Activated CD4-positive, alpha-beta T cell treated with anti-CD3 and anti-CD28 coated beads, Interleukin-2, amount 10 ng/mL, durations not matched to agents 24 days and 14 days (primary cell): ENCODE data around the gene NEMP2. TPM values are rescaled to one million over a fixed set of nuclear protein-coding genes. Genes with fewer than 3 reads are reported as not detected.
A peak's percentile ranks its signal among the peaks of the same experiment; 100 is the strongest.

Experiments
- DNase-seq: peaks from one replicate; pipeline ENCODE4 v3.0.0; 2022
- H3K27ac Mint-ChIP-seq: one replicate; pipeline ENCODE4 v1.8.0; 2022; ENCODE audit warnings: mild to moderate bottlenecking, mixed read lengths
- H3K27me3 Mint-ChIP-seq: one replicate; pipeline ENCODE4 v1.8.0; 2022; ENCODE audit warnings: mixed read lengths
- H3K36me3 Mint-ChIP-seq: one replicate; pipeline ENCODE4 v1.8.0; 2022; ENCODE audit warnings: low read depth, mild to moderate bottlenecking, mixed read lengths
- H3K4me1 Mint-ChIP-seq: one replicate; pipeline ENCODE4 v1.8.0; 2021; ENCODE audit warnings: mixed read lengths
- H3K4me3 Mint-ChIP-seq: one replicate; pipeline ENCODE4 v1.8.0; 2022; ENCODE audit warnings: mild to moderate bottlenecking, moderate library complexity, mixed read lengths
- H3K9me3 Mint-ChIP-seq: one replicate; pipeline ENCODE4 v1.8.0; 2021; ENCODE audit warnings: mixed read lengths
- intact Hi-C: fragments of 100-400 bp; cut with micrococcal nuclease; formaldehyde crosslinking; loops from one replicate; pipeline ENCODE4 v1.15.1; 2023
- total RNA-seq: library from RNA; stranded (reverse); gene quantifications from 2 replicates; pipeline ENCODE4 v1.2.3, GENCODE V29; 2022

The NEMP2 gene
- total RNA-seq, 1 donor from 2014 or later, result 19.0 TPM

- no peak for DNase-seq
- Mint-ChIP-seq H3K36me3 (peaks cover 24% of the 10 kb centered on the region), H3K27me3 (no peaks in the 10 kb centered on the region), H3K27ac (no peak overlapping the region), H3K4me3 (no peak overlapping the region), H3K9me3 (peaks cover under 1% of the 10 kb centered on the region), H3K4me1 (peaks cover 3% of the 10 kb centered on the region)
- intact Hi-C loops, result no loop called here
Observed at GRCh38 chr2:190545093-190545492, 10.6 kb upstream of the NEMP2 start.

DNA sequence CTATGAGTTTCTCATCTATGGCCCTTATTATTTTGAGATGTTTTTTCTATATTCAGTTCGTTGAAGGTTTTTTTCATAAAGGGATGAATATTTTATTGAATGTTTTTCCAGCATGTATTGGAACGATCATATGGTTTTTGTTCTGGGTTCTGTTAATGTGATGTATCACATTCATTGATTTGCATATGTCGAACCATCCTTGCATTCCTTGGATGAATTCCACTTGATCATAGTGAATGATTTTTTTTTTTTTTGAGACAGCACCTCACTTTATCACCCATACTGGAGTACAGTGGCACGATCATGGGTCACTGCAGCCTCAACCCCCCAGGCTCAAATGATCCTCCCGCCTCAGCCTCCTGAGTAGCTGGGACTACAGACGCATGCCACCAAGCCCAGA lies 5.5 kb upstream of the NEMP2 start:
- Mint-ChIP-seq H3K27me3 (no peaks in the 10 kb centered on the region), H3K4me1 (peaks cover 11% of the 10 kb centered on the region), H3K27ac (no peak overlapping the region), H3K4me3 (no peak overlapping the region), H3K36me3 (peaks cover 61% of the 10 kb centered on the region), H3K9me3 (peaks cover 5% of the 10 kb centered on the region)
- intact Hi-C loops, result no loop called here
- DNase-seq, result no peak

- intact Hi-C loops, result loop anchor here (10.0 kb wide), 2 partner anchors 477 to 753 kb away; partner anchors contain the start of genes ORMDL1, PMS1 and STAT1
- peaks cover 16% of the 10 kb centered on the region for H3K4me1 Mint-ChIP-seq
- DNase-seq, result no peak
- H3K27ac Mint-ChIP-seq, result no peak overlapping the region
- H3K9me3 Mint-ChIP-seq, result peaks cover 5% of the 10 kb centered on the region
- no peaks in the 10 kb centered on the region for H3K27me3 Mint-ChIP-seq
- no peak overlapping the region for H3K4me3 Mint-ChIP-seq
- H3K36me3 Mint-ChIP-seq, result peaks cover 61% of the 10 kb centered on the region
Observed at GRCh38 chr2:190538201-190538600, 3.7 kb upstream of the NEMP2 start.

DNA sequence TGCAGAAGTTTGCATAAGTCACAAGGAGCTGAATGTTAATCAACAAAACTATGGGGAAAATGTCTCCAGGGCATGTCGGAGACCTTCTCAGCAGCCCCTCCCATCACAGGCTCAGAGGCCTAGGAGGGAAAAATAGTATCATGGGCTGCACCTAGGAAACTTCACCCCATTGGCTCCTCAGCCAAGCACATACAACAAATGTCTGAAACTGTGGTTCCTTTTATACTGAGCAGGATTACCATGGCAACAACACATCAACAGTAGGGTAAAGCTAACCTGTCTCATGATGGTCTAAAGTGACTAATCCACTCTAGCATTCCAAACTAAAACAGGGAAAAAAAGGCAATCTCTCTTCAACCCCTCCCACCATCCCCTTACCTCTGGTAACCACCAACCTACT lies 3.2 kb upstream of the NEMP2 start:
- no peaks in the 10 kb centered on the region for H3K27me3 Mint-ChIP-seq
- no peak overlapping the region for H3K4me3 Mint-ChIP-seq
- intact Hi-C loops, result loop anchor here (10.0 kb wide), 2 partner anchors 477 to 753 kb away; partner anchors contain the start of genes ORMDL1, PMS1 and STAT1
- H3K36me3 Mint-ChIP-seq, result peaks cover 57% of the 10 kb centered on the region
- H3K27ac Mint-ChIP-seq, result no peak overlapping the region
- DNase-seq, result peak; percentile 59
- H3K4me1 Mint-ChIP-seq, result peaks cover 19% of the 10 kb centered on the region
- peaks cover 5% of the 10 kb centered on the region for H3K9me3 Mint-ChIP-seq

DNA sequence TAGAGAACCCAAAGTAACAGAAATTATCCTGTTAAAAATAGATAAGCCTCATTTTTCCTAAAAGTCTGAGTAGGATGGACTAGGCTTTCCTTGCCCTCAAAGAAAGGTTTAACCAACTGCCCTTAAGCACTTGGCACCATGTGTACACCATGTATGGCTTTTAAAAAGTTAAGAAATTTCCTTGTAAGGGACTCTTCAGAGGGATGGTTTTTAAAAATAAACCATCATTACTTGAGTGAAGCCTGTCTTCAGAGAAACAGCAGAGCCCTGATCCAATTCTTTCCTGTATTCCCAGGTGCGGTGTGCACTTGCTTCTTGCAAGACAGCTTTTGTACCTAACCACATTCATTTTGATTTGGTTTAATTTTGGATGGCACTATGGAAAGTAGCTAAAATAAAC lies 1.1 kb upstream of the NEMP2 start:
- H3K27me3 Mint-ChIP-seq, result no peaks in the 10 kb centered on the region
- peak overlapping the region; percentile 93 for H3K4me3 Mint-ChIP-seq
- H3K27ac Mint-ChIP-seq, result peak overlapping the region; percentile 78
- intact Hi-C loops, result loop anchor here (2.0 to 10.0 kb wide), 3 partner anchors 309 to 751 kb away; partner anchors contain the start of genes ORMDL1, PMS1 and STAT1
- peaks cover 44% of the 10 kb centered on the region for H3K36me3 Mint-ChIP-seq
- DNase-seq, result peak; percentile 59
- H3K4me1 Mint-ChIP-seq, result peaks cover 32% of the 10 kb centered on the region
- H3K9me3 Mint-ChIP-seq, result peaks cover 5% of the 10 kb centered on the region

- intact Hi-C loops, result loop anchor here (2.0 to 10.0 kb wide), 3 partner anchors 310 to 750 kb away; partner anchors contain the start of genes ORMDL1, PMS1 and STAT1
- Mint-ChIP-seq H3K4me3 (peak overlapping the region; percentile 93), H3K9me3 (peaks cover 5% of the 10 kb centered on the region), H3K27me3 (no peaks in the 10 kb centered on the region), H3K4me1 (peaks cover 36% of the 10 kb centered on the region), H3K27ac (peak overlapping the region; percentile 90), H3K36me3 (peaks cover 39% of the 10 kb centered on the region)
- DNase-seq, result no peak
Observed at GRCh38 chr2:190535121-190535439, 558 bp upstream of the NEMP2 start.

GRCh38 chr2:190533968-190534309 lies 583 bp downstream of the NEMP2 start:
- Mint-ChIP-seq H3K4me1 (peaks cover 44% of the 10 kb centered on the region), H3K9me3 (no peaks in the 10 kb centered on the region), H3K4me3 (peak overlapping the region; percentile 93), H3K27me3 (no peaks in the 10 kb centered on the region), H3K27ac (peak overlapping the region; percentile 99), H3K36me3 (peaks cover 34% of the 10 kb centered on the region)
- no peak for DNase-seq
- intact Hi-C loops, result loop anchor here (1.0 to 10.0 kb wide), 8 partner anchors 115 to 749 kb away; partner anchors contain the start of genes MFSD6, NAB1, ORMDL1 and PMS1

DNA sequence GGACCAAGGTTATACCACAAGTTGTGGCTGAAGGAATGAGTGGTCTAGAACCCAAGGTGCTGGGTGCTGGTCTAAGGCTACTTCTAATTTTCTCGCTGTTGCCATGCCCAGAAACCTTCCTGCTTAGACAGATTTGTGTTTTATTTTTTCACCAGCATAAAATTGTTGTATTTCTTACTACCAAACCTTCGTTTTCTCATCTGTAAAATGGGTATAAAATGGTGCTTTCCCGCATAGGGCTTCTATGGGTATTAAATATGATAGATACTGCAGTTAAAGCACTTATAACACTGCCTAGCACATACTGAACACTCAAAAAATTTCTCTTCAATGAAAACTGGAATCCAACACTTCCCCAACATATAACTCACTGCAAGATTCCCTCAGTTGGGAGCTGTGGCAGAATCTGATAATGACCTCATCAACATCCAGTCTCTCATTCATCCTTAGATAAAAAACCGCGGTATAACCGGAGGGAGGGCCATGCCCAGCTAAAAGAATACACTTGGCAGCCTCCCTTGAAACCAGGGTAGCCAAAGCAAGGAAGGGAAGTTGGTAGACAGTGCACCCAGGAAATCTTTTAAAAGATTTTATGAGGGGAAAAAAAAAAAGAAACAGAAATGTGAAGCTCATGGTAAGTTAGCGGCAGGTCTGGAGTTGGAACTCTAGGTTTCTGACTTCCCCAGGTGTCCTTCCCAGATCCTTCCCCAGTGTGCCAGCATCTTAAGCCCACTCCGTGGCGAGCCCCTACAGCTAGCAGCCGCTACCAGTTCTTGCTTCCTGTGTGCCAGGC lies 1.2 kb downstream of the NEMP2 start:
- H3K27me3 Mint-ChIP-seq, result no peaks in the 10 kb centered on the region
- DNase-seq, result peak; percentile 86

DNA sequence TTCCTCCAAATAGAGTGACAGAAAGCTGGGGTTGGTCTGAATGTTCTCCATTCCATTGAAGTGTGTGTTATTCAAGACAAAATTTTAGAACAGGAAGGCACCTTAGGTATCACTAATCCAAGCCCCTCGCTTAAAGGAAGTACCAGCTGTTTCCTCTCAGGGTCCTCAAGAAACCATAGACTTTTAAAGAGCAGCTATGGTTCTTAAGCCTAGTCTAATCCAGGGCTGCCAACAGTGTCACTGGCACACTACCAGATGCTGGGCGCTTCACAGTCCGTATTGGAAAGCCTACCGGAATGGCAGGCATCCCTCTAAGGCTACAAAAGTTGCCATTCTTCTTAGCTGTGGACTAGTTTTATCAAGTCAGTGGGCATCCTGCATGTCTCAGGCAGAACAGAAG lies 1.9 kb downstream of the NEMP2 start:
- Mint-ChIP-seq H3K4me1 (peaks cover 50% of the 10 kb centered on the region), H3K27me3 (no peaks in the 10 kb centered on the region), H3K4me3 (peak overlapping the region; percentile 93), H3K9me3 (no peaks in the 10 kb centered on the region), H3K27ac (no peak overlapping the region), H3K36me3 (peaks cover 22% of the 10 kb centered on the region)
- intact Hi-C loops, result loop anchor here (2.0 to 10.0 kb wide), 3 partner anchors 190 to 748 kb away; partner anchors contain the start of genes ORMDL1, PMS1 and STAT1
- peak; percentile 62 for DNase-seq

More for the DNA sequence above, 1.2 kb downstream of the NEMP2 start:
- H3K4me3 Mint-ChIP-seq, result peak overlapping the region; percentile 93
- H3K9me3 Mint-ChIP-seq, result no peaks in the 10 kb centered on the region
- H3K4me1 Mint-ChIP-seq, result peaks cover 46% of the 10 kb centered on the region
- peaks cover 28% of the 10 kb centered on the region for H3K36me3 Mint-ChIP-seq
- intact Hi-C loops, result loop anchor here (2.0 to 10.0 kb wide), 3 partner anchors 189 to 749 kb away; partner anchors contain the start of genes ORMDL1, PMS1 and STAT1
- H3K27ac Mint-ChIP-seq, result peak overlapping the region; percentile 99

- Mint-ChIP-seq H3K4me1 (peaks cover 51% of the 10 kb centered on the region), H3K9me3 (no peaks in the 10 kb centered on the region), H3K27ac (peak overlapping the region; percentile 12), H3K4me3 (no peak overlapping the region), H3K36me3 (peaks cover 8% of the 10 kb centered on the region), H3K27me3 (no peaks in the 10 kb centered on the region)
- peak; percentile 59 for DNase-seq
- intact Hi-C loops, result loop anchor here (1.0 to 10.0 kb wide), 3 partner anchors 9 to 746 kb away; partner anchors contain the start of genes ORMDL1, PMS1 and STAT1
Observed at GRCh38 chr2:190530248-190530900, 4.1 kb downstream of the NEMP2 start.

DNA sequence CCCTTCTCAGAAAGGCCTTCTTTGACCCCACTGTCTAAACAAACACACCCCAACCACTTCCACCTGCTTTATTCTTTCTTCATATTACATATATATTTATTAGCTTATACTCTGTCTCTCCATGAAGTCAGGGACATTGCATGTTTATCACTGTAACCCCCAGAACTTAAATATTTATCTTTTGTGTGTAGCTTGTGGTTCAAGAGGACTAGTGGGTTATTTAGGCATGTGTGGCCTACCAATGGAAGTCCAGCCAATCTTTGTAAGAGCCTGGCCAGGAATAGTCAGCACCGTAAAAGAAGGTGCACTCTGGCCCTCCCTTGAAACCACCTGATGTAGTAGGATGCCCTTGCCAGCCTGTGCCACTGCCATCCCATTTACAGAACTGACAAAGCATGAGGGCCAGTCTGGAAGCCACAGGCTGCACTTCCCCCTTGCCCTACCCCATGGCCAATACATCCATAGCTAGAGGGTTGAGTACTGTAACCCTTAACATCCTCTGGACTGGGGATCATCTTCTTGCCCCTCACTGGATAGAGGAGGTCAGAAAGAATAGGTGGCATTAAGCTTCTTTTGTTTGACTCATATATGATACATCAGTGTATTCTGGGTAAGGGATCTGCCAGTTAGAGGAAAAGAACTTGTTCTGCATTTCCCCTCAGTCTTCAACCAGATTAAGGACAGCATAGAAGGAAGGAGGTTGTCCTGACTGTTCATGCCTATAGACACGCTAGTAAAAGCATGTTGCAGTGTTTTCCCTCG lies 4.9 kb downstream of the NEMP2 start:
- DNase-seq, result no peak
- H3K27ac Mint-ChIP-seq, result peak overlapping the region; percentile 5
- no peaks in the 10 kb centered on the region for H3K27me3 Mint-ChIP-seq
- intact Hi-C loops, result loop anchor here (1.0 to 10.0 kb wide), 3 partner anchors 8 to 745 kb away; partner anchors contain the start of genes ORMDL1, PMS1 and STAT1
- H3K4me1 Mint-ChIP-seq, result peaks cover 57% of the 10 kb centered on the region
- peaks cover 8% of the 10 kb centered on the region for H3K36me3 Mint-ChIP-seq
- no peak overlapping the region for H3K4me3 Mint-ChIP-seq
- H3K9me3 Mint-ChIP-seq, result no peaks in the 10 kb centered on the region

DNA sequence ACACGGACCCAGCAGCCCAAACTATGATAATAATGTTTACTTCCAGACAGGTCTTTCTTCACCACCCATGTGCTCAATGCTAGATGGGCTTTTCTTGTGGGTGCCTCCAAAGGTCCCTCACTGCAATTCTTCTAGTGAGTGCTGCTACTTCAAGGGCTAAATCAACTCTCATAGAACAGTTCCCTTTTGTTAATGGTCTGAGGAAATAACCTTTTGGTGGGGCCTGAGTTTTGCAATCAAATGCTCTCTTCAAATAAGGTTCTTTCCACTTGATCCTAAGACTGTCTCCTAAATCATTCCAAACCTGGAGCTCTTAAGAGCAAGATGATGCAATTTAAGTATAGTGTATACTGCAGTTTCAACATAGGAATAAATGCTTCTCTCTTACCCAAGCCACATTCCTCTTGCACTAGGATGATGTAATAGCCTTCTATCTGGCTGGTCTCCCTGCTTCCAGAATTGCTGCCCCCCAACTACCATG lies 6.0 kb downstream of the NEMP2 start:
- H3K27me3 Mint-ChIP-seq, result no peaks in the 10 kb centered on the region
- peaks cover 56% of the 10 kb centered on the region for H3K4me1 Mint-ChIP-seq
- peaks cover 15% of the 10 kb centered on the region for H3K36me3 Mint-ChIP-seq
- H3K4me3 Mint-ChIP-seq, result no peak overlapping the region
- DNase-seq, result no peak
- H3K27ac Mint-ChIP-seq, result no peak overlapping the region
- no peaks in the 10 kb centered on the region for H3K9me3 Mint-ChIP-seq
- intact Hi-C loops, result no loop called here

- intact Hi-C loops, result no loop called here
- peaks cover 18% of the 10 kb centered on the region for H3K36me3 Mint-ChIP-seq
- H3K4me3 Mint-ChIP-seq, result no peak overlapping the region
- DNase-seq, result no peak
- no peaks in the 10 kb centered on the region for H3K9me3 Mint-ChIP-seq
- H3K27me3 Mint-ChIP-seq, result no peaks in the 10 kb centered on the region
- peaks cover 52% of the 10 kb centered on the region for H3K4me1 Mint-ChIP-seq
- no peak overlapping the region for H3K27ac Mint-ChIP-seq
Observed at GRCh38 chr2:190527918-190528317, 6.6 kb downstream of the NEMP2 start.
